Measurements from ENCODE around the gene PYGM. TPM values are rescaled to one million over a fixed set of nuclear protein-coding genes. Genes with fewer than 3 reads are reported as not detected.

The PYGM gene
- total RNA-seq, 1 experiment from 2014 or later = 3.6 TPM

- H2BK5ac ChIP-seq (ENCODE audit: insufficient read length, low read length) = no peak overlapping the region
- H2BK120ac ChIP-seq (ENCODE audit: low read depth, low read length, poor library complexity, severe bottlenecking) = no peak overlapping the region
- Mint-ChIP-seq H3K4me1 (peaks cover 24 to 34% of the 10 kb centered on the region in 2 experiments), H3K4me3 (no peak overlapping the region), H3K27me3 (ENCODE audit: low read depth) (no peaks in the 10 kb centered on the region), H3K27ac (peak overlapping the region in 1 of 3 experiments; percentile 86; a peak in 2 of 7 replicates), H3K9me3 (no peaks in the 10 kb centered on the region), H3K36me3 (ENCODE audit: insufficient read depth in 1 of 3, low read depth in 3 of 3) (peaks cover 91 to 100% (median 100%) of the 10 kb centered on the region in 3 experiments)
- no peak overlapping the region for H4K5ac ChIP-seq (ENCODE audit: insufficient read length, low read depth, low read length)
- H3T11ph ChIP-seq (ENCODE audit: low read length) = no peak overlapping the region
- no peak overlapping the region for H3K4me2 ChIP-seq (ENCODE audit: insufficient read depth, insufficient read length, low read length)
- H3K9ac ChIP-seq (ENCODE audit: extremely low read depth, insufficient read length, low read length) = no peak overlapping the region
- TF ChIP-seq CTCF (conservative IDR thresholded peaks at IDR 0.05) = no peak
- no CpG with 5 or more reads among the region's 2 CpGs for WGBS (ENCODE audit: extremely low coverage, insufficient read length, low lambda C conversion rate)
- H3K14ac ChIP-seq (ENCODE audit: insufficient read depth, low read length) = no peak overlapping the region
- no peak overlapping the region for H3K56ac ChIP-seq (ENCODE audit: insufficient read length, low read depth, low read length)
- peaks cover 10% of the 10 kb centered on the region for H3K79me1 ChIP-seq (ENCODE audit: insufficient read depth, low read depth, low read length, poor library complexity, severe bottlenecking)
- no peak overlapping the region for H2BK12ac ChIP-seq (ENCODE audit: insufficient read length, low read depth, low read length)
- no peaks in the 10 kb centered on the region for H3K23me2 ChIP-seq (ENCODE audit: insufficient read length, low read depth, low read length, poor library complexity, severe bottlenecking)
- no peaks in the 10 kb centered on the region for H3K9me3 ChIP-seq (ENCODE audit: control insufficient read depth, low read depth, low read length)
- H3K18ac ChIP-seq (ENCODE audit: insufficient read length, low read depth, low read length) = no peak overlapping the region
- peaks cover 19% of the 10 kb centered on the region for H3K79me2 ChIP-seq (ENCODE audit: insufficient read depth, low read length)
- peaks cover 3% of the 10 kb centered on the region for H4K20me1 ChIP-seq (ENCODE audit: control insufficient read depth, insufficient read depth, insufficient read length)
- no peaks in the 10 kb centered on the region for H3K4me1 ChIP-seq (ENCODE audit: insufficient read depth, low read length)
- H3K23ac ChIP-seq (ENCODE audit: insufficient read length, low read depth, low read length) = no peak overlapping the region
- no peak overlapping the region for H4K91ac ChIP-seq (ENCODE audit: insufficient read length, low read depth, low read length)
- no peak for DNase-seq
- H3K27ac ChIP-seq (ENCODE audit: insufficient read length, low read depth, low read length) = no peak overlapping the region
- H3K4ac ChIP-seq (ENCODE audit: low read depth, low read length) = no peak overlapping the region
- H2AK5ac ChIP-seq (ENCODE audit: insufficient read length, low read length) = no peak overlapping the region
- H2BK15ac ChIP-seq (ENCODE audit: low read depth, low read length) = no peak overlapping the region
- H2BK20ac ChIP-seq (ENCODE audit: low read depth, low read length, poor library complexity, severe bottlenecking) = no peak overlapping the region
- no peak overlapping the region for H2AFZ ChIP-seq (ENCODE audit: low read length)
- no peak overlapping the region for H4K8ac ChIP-seq (replicated peaks; ENCODE audit: insufficient read length, low read depth, low read length)
- H3K27me3 ChIP-seq (ENCODE audit: insufficient read depth, low read length) = no peaks in the 10 kb centered on the region
Measured at GRCh38 chr11:64771861-64772260, 12.1 kb upstream of the PYGM start.

Data from H9 (cell line).